Inflammatory macrophage treated with lipopolysaccharide for 1 hour (primary cell): Measurements from ENCODE around the gene SLC13A4.
"Not testable (repeated sequence)": the region's sequence is repeated elsewhere in the genome, so short reads cannot be mapped to it uniquely, and the experiment has no call there.

ENCODE experiments used
- DNase-seq, 2 donors: peaks; one replicate each; pipeline ENCODE4 v3.0.0-alpha.2; 2020 to 2022

The SLC13A4 gene

DNA sequence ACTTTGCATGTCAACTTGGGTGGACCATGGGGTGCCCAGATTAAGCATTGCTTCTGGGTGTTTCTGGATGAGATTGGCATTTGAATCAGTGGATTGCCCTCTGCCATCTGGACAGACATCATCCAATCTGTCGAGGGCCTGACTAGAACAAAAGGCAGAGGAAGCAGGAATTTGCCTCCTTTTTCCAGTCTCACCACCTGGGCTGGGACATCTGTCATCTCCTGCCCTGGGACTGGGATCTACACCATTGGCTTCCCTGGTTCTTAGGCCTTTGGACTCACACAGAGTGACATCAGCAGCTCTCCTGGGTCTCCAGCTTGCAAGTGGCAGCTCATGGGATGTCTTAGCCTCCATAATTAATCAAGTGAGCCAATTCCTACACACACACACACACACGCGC is 10.3 kb downstream of the SLC13A4 start:
- no peak for DNase-seq

DNA sequence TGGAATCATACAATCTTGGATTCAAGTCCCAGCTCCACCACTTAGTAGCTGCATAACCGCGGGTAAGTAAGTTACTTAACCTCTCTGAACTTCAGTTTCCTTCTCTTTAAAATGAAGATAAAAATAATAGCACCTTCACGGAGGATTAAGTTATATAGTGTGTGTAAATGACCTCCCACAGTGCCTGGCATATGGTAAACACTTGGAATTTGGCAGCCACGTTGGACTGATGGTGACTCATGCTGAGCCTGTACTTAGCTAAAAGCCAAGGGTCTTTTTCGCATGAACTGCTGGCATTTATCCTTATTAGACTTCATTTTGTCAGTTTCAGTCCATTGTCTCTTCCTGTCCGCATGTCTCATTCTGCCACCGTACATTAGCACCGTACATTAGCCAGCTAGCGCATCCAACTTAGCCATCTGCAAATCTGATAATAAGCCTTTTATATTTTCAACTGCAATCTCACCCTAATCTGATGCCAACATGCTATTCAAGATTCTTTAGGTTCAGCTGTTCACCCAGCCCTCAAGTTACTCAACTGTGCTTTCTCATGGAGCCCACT is 11.2 kb downstream of the SLC13A4 start:
- DNase-seq: no peak

DNA sequence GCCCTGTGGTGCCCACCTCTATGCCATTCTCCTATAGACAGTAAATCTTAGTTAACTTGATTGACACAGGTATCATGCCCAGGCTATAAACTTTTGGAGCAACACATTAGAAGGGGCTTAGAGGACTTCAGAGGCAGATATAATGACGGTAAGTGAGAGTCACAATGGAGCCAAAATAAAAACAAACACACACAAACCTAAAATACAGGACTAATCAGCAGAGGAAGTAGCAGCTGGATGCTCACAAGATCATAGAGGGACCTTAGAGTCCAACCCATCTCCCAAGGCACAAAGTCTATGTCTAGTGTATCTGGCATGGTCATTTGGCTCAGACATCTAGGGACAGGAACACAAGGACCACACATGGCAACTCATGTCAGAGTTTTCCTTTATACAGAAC is 12.3 kb downstream of the SLC13A4 start:
- no peak for DNase-seq

- DNase-seq: no peak
These were observed 12.9 kb downstream of the SLC13A4 start for GRCh38 chr7:135715055-135715522.

- DNase-seq: no peak
These were observed 13.4 kb downstream of the SLC13A4 start for GRCh38 chr7:135714534-135715009.

DNA sequence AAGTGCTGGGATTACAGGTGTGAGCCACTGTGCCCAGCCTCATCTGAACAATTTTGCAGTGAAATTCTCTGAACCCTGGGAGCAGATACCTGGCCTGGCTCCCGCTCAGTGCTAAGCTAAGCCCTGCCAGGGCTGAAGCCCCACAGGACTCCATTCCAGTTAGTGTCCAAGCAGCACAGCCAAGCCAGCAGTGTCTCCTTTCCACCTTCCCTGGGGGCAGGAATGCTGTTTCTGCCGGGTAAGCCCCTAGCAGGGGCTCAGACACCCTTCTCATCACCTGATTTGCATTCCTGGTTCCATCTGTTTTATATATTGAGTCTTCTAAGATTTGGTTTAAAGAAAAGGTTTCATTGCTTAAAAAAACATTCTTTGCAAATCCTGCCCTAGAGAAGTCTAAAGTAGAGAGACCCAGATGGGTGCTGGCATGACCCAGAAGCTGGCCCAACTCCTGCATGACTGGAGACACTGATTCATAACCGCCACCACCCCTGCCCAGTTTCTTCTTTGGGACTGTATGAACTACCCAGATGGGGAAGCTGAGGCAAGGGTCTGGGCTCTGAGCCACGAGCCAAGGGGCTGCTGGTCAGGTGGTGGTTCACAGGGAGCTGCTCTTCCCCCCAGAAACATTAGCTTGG is 14.0 kb downstream of the SLC13A4 start:
- DNase-seq: no peak

DNA sequence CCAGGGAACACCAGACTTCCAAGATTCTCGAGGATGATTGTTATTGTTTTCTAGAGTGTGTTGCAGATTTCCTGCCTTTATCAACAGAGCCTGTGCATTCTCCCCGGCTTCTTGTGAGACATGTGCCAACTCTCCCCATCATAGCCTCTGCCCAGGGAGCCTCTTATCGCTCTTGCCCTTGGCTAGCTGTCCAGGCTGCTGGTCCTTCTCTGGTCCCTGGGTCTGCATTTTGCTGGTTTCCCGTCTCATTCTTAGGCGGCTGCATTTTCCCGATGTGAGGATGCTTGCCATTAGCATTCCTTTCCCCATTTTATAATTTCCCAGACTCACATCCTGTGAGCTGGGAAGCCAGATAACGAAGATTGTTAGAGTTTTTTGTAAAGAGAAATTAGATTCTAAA is 15.2 kb downstream of the SLC13A4 start:
- DNase-seq: no peak

DNA sequence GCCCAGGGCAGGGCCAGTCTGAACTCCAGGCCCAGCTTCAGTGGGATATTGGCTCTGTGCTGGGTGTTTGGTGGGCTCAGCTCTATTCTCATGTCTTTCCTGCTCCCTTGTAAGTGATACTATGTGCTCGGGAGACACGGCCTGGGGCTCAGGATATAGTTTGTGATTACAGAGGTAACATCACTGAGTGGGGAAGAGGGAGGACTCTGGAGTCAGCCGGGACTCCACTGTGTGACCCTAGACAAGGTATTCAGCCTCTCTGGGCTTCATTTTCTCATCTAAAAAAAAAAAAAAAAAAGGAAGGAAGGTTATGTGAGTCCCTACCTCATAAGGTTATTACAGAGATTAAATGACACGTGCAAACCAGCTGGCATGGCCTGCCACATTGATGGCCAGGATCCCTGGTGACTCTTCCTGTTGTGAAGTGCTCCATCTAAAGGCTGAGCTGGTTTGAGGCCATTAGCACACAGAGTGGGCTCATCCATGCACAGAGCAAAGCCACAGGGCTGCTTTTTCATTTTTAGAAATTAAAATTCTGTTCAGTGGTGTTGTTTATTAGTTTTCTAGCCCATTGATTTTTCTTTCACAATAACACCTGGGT is 15.7 kb downstream of the SLC13A4 start:
- DNase-seq: no peak

DNA sequence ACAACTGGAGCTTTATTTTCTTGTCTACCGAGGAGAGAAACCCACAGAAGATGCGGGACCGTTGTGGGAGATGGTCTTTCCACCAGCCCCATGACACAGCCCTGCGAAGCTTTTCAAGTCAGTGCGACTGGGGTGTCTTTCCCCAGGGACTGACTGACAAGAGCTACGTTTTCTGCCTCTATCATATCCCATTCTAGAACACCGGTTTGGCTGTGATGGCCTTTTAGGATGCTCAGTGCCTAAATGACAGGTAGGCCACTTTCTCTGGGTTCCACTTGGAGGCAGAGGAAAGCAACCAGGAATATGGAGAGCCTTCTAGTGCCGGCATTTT is 16.9 kb downstream of the SLC13A4 start:
- no peak for DNase-seq

DNA sequence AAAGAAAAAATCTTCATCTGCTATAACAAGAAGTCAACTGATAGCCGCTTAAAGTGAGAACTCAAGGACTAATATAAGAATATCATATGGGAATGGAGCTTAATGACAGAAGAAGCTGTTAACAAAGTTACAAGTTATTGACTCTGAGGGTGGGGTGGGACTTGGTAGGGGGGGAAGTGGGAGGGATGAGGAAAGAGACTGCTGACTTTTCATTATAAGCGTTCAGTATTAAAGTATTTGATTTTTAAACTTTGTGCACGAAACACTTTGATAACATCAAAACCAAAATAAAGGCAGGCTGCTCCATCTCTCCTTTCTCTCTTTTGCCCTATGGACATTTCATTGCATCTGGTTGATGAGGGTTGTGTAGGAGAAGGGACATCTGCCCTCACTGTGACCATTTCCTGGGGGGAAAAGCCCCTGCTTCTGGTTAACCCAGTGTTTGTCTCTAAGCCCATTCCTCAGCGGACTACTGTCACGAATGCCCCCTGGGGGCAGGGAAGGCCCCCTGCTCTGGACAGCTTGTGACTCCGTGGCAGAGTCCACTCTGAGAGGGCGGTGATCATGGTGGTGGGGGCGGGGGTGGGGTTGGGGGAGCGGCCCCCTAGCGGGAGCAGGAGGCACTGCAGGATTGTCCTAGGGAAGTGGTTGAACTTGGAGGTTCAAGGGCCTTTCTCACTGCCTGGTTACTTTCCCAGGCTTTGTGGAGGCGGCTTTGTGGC is 17.4 kb downstream of the SLC13A4 start:
- DNase-seq: peak; percentile 7 to 35

- DNase-seq: no peak
These were observed 18.5 kb downstream of the SLC13A4 start for GRCh38 chr7:135709508-135709907.

DNA sequence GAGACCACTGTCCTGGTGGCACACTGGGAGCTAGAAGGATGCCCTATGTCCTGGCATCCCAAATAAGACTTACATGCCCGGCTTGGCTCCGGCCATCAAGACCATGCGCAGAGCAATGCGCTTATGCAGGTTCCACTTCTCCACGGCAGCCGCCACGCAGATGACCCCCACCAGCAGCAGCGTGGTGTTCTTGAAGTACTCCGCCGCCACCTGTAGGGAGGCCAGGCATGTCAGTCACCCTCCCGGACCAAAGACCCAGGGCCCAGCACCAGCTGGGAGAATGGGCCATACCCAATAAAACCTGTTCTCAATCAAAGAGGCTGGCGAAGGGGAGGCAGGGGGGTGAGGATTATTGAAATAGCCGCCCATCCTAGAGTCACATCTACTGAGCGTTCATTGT is 19.9 kb downstream of the SLC13A4 start:
- DNase-seq: no peak

DNA sequence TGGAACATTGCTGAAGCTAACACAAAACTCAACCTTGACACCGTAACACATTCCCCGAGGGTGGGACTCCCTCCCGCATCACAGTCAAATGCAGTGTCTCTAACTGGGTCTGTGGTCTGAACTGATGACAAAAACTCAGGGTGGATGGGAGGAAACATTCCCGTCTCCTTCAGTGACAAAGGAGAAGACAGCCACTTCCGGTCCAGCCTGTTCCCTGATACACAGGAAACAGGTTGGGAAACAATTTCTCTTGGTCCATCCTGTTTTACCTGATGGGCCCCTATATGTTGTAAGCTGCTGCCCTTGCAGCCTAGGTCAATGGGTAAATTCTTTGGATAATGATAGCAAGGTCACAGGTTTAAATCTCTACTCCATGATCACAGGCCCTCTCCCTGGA is 20.4 kb downstream of the SLC13A4 start:
- no peak for DNase-seq

GRCh38 chr7:135706858-135707569 is 21.0 kb downstream of the SLC13A4 start:
- no peak for DNase-seq

DNA sequence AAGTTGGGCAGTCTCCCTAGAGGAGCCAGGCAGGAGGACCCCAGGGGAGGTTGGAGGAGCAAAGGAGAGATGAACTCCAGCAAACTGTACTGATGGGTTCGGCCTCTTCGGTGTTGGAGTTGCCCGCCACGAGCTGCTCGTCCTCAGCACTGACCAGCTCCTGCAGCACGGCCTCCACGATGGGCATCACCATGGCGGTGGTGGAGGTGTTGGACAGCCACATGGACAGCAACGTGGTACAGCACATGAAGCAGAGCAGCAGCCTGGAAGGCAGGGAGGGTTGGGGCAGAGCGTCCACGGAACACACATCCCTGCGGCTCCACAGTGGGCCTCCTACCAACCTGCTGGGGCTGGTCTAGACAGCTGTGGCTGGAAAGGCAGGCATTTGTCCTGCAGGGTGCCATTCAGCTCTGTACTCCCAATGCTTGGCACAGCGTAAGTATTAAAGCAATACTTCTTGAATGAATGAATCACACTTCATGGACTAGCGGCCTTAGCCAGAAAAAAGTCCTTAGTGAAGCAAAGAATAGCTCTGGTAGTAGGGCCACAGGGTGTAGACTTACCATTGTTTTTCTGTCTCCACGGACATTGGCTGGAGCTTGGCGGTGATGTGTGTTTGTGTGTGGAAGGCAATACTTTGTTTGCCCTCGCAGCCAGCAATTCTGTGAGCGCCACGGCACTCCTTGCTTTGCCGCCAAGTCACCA is 21.8 kb downstream of the SLC13A4 start:
- DNase-seq: no peak

DNA sequence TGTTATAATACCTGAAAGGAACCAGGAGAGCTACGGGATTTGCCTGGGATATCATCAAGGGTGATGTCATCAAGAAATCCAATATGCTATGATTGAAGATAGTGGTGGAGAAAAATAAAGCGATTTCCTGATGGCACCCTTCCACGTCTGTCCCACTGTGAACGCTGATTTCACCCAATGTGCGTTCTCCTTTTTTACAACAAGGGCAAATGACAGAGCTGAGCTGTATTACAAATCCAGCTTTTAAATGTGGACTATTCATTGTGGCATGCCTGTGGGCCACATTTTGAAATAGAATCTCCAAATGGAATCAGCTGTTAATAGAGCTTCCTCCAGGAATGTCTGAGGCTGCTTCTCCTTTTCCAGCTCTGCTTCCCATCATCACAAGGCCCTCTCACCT is 23.3 kb downstream of the SLC13A4 start:
- DNase-seq: no peak

- no peak for DNase-seq
These were observed 23.9 kb downstream of the SLC13A4 start for GRCh38 chr7:135704074-135704473.

DNA sequence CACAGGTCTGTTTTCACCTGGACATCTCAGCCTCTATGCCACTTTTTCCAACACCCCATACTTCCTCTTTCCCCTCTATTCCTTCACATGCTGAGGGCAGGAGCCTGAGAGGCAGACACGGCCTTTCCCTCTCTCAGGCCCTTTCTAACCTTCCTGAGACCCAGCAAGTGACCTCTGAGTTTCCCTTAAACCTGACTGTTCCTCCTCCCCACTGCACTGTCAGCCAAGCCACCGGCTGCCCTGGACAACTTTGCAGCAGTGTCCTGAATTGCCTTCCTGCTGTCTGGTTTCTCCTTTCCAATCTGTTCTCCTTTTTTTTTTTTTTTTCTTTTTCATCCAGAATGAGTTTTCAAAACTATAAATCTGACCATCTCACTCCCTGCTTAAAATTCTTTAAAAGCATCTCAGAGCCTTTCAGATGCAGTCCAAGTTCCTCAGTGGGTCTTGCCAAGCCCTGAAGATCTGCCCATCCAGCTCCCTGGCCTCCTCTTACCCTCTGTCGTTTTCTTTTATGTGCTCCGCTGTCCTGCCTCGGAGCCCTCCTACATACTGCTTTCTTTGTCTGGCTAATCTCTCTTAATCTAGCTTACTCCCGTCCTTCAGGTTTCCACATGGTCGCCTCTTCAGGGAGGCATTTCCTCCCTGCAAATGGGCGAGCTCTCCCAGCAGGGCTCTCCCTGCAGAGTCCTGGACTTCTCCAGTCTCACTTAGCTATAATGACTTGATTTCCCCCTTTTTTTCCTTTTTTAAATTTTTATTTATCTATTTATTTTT is 30.5 kb downstream of the SLC13A4 start:
- no peak for DNase-seq

- DNase-seq: no peak
These were observed 34.4 kb downstream of the SLC13A4 start for GRCh38 chr7:135693558-135693957.

GRCh38 chr7:135692606-135693005 is 35.4 kb downstream of the SLC13A4 start:
- not testable (repeated sequence) for DNase-seq

DNA sequence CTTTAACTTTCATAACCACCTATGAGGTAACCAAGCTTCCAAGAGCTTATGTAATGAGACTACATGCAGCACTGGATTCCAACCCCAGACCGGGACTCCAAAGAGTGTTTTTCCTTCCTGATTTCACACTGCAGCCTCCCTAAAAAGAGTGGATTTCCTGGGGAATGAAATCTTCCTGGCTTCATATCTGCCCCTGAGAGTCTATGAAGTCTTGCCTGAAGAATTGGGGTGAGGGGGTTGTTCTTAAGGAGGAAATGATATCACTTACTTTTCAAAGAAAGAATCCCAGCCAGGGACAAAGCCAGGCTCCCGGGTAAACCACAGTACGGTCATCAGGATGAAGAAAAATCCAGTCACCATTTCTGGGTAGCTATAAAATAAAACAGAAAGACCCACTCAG is 35.9 kb downstream of the SLC13A4 start:
- no peak for DNase-seq

- DNase-seq: no peak
These were observed 37.4 kb downstream of the SLC13A4 start for GRCh38 chr7:135690566-135690965.
